NCI-H1105 (cell line): ENCODE results near the gene TBKBP1.

Experiments used
- DNase-seq: peaks from one replicate; lab custom pipeline; 2025; lab: John Stamatoyannopoulos, UW

Gene TBKBP1

DNA sequence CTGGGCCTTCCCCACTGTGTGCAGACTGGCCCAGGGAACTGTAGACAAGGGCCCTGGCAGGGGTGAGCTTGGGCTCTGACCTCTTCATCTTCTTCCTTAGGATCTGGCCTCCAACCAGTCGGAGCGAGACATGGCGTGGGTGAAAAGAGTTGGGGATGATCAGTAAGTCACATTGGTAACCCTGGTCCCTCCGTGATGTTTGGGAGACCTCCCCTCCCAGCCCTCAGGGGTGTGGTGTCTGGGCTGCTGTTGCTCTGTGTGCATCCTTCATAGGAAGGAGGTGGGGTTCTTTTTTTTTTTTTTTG is 5.5 kb downstream of the TBKBP1 start:
- no peak for DNase-seq

DNA sequence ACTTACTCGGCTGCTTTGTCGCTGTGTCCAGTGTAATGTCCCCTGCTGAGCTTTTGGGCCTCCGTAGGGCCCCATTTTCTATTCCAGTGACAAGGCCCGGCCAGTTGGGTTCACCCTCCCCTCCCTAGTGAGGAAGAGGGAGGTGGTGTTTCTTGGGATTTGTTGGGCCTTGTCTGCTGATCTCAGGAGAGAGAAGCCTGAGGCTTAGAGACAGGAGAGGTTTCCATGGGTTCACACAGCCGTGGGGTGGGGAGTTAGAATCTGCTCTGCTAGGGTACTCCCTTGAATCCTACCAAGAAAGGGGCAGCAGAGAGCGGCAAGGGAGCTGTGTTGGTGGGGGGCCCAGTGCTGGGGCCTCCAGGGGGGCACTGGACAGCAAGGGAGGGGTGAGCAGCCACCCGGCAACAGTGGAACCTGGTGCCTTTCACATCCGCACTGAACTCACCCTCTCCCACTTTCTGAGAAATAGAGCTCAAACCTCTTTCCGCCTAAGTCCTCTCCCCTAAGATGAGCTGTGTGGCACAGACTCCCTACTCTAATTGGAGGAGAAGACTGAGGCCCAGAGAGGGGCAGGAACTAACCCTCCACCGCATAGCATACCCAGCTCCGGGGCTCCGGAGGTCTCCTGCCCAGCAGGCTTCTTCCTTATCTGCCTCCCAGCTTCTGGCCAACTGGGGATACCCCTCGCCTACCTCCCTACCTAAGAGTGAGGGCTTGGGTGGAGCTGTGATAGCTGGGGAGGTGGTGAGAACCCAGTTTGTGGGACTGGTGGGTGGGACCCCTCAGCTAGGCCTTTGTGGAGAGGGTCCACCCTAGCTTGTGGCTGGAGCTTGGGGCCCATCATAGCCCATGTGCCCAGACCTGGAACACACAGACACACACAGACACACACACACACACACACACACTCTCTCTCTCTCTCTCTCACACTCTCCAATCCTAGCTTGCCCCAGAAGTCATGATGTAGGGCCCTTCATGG is 6.8 kb downstream of the TBKBP1 start:
- DNase-seq = no peak

DNA sequence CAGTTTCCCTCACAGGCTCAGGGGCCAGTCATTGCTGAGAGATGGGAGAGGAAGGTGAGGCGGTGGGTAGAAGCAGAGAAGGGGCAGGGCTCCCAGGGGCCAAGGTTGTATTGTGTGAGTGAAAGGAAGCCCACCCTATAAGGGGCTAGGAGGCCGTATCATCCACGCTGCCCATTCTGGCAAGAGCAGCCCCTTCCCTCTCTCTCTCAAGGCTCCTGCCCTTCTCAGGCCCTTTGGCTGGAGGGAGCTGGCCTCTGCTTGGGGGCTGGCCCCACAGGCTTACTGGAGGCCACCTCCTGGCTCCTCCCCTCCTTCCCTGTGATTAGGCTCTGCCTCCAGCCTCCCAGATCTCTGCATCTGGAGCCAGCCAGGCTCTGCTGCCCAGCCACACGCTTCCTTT is 7.6 kb downstream of the TBKBP1 start:
- no peak for DNase-seq

DNA sequence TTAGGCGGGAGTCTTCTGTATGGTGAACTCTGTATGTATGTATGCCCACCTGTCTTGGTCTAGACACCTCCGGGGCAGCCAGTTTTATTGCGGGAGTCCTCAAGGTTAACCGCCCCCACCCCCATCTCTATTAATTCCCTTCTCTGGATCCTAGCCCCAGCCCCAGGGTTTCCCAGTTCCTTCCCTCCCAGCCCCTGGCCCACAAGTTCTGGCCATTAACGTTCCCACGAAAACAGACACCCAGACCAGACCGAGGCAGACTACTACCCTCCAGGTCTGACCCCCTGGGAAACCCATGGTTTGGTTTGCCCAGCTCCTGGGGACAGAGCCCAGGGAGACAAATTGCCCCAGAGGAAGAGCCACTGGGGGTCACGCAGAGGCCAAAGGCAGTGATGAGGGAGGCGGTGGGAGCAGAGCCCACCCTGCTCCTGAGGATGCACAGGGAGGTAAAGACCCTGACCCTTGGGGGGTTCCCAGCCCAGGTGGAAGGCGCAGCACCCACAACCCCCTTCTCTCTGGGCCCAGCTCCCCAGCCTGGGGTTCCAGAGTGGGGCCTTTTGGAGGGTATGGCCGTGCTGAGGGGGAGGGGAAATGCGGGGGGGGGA is 8.5 kb downstream of the TBKBP1 start:
- DNase-seq = no peak

DNA sequence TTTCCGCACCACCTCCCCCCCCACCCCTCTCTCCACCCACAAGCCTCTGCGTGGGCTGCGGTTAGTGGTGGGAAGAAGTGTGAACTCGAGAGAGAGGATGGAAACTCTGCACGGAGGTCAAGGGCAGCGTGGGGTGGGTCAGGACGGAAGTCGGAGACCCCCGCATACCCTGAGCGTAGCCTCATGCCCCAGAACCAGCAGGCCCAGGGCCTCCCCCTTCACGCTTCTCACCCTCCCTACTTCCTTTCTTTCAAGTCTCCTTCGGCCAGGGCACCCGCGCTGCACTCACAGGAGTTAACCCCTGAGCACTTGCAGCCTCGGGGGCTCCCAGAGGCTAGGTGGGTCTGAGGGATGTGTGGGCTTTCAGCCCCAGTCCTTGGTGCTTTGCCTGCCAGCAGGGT is 9.2 kb downstream of the TBKBP1 start:
- no peak for DNase-seq

DNA sequence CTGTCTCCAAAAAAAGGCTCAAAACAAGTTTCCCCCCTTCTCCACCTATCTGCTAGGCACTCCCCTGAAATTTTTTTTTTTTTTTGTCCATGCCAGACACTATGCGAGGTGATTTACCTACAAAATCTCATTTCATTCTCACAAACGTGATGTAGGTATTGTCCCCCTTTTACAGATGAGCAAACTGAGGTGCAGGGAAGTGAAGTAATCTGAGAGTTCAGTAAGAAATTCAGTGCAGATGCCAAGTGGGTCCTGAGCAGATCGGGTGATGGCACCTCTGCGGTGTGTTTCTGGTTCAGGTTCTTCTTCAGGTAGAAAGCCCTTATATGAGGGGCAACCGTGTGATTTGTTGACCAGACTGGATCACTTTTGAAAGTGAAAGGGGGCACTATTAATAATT is 9.7 kb downstream of the TBKBP1 start:
- DNase-seq = no peak

DNA sequence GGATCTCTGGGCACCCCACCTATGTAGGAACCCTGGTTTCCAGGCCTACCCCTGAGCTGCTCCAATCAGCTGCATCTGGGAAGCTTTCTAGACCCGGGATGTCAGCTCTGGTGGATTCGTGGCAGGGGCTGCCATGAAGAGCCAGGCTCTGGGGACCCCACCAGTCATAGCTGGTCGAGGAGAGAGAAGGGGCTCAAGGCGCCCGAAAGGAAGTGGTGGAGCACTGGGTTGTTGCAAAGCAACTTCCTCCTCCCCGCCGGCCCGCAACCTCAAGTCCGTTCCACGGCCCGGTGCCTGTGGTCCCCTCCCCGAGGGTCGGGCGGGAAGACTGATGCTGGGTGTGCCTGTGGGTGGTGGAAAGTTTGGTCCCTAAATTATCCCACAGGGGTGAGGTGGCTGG is 10.2 kb downstream of the TBKBP1 start:
- no peak for DNase-seq

DNA sequence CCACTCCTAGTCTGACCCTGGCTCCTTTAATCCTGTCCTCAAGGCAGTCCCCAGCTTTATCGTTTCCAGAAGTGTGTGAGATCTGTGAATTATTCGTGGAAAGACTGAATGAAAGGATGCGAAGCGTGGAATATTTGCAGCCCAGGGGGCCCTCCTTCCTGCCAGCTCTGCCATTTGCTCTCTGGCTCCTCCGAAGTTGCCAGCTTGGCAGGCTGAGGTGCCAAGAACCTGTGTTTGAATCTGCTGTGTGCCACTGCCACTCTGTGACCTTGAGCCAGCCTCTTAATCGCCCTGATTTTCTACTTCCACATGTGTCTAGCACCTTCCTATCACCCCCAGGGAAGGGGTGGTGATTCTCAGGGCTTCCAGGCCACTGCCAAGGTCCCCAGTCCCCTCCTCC is 10.8 kb downstream of the TBKBP1 start:
- DNase-seq = no peak

DNA sequence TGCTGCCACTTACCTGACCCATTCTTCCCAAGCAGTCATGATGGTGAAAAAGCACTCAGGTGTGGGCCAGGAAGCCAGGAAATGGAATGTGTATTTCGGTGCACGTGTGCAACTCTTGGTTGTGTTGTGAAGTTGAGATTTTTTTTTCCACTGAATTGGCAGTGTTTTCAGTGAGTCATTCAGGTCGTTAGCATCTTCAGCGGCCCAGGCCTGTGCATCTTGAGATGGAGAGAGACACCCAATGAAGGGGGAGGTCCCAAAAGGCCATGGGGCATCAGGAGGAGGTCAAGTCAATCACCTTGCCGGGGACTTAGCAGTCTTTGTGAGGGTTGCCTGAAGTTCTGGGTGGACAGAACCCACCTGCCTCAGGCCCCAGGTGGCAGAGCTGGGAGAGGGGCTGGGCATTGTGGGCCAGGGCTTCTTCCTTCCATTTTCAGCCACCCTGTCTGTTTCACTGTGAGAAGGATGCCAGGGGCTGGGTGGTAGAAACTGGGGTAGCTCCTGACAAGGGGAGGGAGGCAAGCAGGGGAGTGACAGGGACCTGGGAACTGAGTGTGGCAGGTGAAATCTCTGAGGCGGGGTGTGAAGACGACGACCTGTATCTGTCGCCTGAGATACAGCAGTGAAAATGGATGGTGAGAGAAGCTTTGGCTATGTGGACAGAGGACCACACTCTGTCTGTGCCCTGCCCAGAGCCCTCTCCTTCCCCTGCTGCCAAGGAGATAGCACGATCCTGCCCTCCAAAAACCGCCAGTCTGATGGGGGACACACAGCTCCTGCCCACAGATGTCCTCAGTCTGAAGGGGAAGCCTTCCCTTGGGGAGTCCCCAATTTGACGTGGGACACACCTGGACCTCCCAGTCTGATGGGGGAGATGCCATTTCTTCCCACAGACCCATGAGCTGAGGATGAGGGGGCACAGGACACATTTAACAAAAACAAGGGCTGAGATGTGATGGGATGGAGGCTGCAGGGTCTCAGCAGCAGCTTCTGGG is 11.9 kb downstream of the TBKBP1 start:
- no peak for DNase-seq

DNA sequence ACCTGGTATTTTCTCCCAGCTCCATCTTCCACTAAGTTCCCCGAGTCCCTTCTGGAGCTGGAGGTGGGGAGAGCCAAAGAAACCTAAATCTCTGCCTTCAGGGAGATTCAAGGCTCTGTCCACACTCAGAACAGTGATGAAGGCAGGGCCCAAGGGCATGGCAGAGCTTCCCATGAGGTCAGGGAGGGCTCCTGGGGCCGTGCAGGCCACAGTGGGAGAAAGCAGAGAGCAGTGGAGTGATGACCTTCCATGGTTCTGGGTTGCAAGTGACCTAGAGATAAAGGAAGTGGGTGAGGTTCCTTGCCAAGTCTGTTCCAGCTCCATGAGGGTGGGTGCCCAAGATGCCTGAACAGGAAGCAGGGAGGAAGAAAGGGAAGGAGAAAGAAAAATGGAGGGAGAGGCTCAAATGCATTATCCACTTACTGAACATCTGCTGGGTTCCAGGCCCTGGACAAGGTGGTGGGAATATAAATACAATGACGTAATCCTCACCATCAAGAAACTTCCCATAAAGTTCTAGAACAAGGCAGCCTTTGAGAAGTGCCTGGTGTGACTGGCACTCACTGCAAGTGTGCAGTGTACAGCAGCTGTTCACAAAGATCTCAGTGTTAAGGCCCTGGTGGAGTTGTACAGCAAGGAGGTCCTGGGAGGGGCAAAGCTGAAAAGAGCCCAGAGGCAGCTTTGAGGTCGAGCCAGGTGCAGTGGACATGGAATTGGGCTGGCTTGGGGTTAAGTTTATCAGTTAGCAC is 13.3 kb downstream of the TBKBP1 start:
- no peak for DNase-seq

DNA sequence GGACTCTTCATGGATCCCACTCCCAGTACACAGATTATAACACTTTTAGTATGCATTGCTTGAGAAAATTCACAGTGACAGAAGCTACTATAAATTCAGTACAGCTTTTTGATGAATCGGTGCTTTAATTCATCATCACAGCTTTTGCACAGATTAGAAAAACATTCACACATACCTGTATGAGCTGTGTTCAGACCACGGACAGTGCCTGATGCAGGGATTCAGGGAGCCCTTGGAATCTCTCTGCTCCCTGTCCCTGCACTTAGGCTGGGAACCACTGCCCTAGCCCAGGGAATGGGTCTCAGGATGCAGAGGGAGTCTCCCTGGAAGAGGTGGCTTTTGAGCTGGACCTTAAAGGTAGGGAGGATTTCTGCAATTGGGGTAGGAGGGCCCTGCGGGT is 13.9 kb downstream of the TBKBP1 start:
- no peak for DNase-seq

DNA sequence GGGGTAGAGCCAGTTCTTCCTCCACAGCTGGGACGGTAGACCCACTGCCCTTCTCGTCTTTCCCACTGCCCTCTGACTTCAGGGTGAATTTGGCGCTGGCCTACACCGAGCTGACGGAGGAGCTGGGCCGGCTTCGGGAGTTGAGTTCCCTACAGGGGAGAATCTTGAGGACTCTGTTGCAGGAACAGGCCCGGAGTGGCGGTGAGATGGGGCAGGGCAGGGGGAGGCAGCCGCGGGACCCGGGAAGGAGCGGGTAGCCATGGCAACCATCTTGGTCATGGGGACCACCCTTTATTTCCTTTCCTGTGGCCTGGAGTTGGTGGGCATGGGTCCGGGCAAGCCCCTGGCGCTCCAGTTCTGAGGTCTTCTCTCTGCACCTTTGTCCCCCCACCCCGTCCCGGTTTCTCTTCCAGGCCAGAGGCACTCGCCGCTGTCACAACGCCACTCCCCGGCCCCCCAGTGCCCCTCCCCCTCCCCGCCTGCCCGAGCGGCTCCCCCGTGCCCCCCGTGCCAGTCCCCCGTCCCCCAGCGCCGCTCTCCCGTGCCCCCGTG is 14.4 kb downstream of the TBKBP1 start:
- no peak for DNase-seq

DNA sequence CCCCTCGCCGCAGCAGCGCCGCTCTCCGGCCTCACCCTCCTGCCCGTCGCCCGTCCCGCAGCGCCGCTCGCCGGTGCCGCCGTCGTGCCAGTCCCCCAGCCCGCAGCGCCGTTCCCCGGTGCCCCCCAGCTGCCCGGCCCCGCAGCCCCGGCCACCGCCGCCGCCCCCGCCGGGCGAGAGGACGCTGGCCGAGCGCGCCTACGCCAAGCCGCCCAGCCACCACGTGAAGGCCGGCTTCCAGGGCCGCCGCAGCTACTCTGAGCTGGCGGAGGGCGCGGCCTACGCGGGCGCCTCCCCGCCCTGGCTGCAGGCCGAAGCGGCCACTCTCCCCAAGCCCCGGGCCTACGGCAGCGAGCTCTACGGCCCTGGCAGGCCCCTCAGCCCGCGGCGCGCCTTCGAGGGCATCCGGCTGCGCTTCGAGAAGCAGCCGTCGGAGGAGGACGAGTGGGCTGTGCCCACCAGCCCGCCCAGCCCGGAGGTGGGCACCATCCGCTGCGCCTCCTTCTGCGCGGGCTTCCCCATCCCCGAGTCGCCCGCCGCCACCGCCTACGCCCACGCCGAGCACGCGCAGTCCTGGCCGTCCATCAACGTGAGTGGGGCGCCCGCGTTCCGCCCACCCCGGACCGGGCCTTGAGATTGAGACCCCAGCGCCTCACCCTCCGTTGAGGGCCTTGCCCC is 15.0 kb downstream of the TBKBP1 start:
- DNase-seq = no peak

DNA sequence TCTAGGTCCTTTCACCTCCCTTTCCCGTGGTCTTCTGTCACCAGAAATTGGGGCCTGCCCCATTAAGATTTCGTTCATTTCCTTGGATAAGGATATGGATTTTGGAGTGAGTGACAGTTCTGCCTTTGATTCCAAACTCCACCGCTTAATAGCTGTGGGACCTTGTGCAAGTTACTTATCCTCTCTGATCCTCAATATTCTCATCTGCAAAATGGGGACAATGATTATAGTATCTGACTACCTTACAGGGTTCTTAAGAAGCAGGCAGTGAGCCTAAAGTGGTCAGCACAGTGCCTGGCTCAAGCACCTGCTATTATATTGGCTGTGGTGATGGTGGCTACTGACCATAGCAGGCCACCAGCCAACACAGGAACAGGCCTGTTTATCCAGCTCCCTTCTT is 15.6 kb downstream of the TBKBP1 start:
- no peak for DNase-seq

DNA sequence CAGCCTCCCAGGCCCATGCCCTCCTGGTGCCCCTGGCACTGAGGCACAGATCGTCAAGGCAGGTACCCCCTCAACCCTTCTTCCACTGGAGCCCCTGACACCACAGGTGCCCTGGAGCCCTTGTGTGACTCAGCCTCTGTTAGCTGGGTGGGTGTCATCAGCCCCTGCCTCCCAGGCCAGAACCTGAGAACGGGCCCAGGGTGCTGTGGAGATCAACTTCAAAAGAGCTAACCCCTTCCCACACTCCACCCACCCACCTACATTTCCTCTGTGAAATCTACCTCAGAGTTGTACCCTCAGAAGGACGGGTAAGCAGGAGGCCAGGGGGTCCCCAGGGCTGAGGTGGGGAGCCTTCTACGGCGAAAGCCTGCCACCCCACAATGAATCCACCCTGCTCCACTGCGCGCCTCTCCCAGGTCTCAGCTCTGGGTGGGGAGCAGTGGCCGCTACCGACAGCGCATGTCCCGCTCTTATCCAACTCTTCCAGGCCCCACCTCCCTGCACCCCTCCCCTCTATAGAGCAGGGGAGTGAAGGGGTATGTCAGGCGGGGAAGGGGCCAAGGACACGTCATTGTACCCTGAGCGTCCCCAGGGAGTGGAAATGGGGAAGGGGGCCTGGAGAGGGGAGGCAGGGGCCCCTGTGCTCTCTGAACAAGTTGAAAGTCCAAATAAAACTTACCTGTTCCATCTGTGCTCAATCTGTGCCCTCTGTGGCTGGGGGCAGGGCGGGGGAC is 17.6 kb downstream of the TBKBP1 start:
- DNase-seq = no peak

DNA sequence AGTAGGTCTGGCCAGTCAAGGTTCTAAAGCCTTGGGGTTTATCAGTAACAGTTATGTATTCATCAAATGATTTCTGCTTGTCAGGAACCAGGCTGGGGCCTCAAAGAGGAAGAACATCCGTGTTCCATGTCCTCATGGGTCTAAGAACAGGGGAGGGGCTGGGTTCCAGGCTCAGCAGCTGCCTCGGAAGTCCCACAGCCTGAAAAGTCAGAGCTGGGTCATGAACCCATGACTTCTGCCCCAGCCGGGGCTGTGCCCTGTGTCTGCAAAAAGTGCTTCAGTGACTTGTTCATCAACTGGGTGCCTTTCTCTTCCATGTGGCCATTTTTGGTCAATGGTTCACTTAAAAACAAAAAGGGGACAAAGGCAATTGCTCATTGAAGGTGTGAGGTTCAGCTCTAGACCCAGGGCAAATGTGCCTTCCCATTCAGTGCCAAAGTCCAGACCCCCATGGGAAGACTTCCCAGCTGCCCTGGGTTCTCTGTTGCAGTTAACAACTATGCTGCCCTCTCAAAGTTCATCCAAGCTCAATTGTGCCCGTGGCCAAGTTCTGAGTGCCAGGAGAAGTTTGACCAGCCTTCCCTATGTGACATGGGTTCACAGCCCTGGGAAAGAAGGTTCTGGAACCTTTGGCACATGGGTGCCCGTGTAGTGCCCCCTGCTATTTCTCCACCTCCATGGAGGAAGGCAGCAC is 18.5 kb downstream of the TBKBP1 start:
- no peak for DNase-seq

DNA sequence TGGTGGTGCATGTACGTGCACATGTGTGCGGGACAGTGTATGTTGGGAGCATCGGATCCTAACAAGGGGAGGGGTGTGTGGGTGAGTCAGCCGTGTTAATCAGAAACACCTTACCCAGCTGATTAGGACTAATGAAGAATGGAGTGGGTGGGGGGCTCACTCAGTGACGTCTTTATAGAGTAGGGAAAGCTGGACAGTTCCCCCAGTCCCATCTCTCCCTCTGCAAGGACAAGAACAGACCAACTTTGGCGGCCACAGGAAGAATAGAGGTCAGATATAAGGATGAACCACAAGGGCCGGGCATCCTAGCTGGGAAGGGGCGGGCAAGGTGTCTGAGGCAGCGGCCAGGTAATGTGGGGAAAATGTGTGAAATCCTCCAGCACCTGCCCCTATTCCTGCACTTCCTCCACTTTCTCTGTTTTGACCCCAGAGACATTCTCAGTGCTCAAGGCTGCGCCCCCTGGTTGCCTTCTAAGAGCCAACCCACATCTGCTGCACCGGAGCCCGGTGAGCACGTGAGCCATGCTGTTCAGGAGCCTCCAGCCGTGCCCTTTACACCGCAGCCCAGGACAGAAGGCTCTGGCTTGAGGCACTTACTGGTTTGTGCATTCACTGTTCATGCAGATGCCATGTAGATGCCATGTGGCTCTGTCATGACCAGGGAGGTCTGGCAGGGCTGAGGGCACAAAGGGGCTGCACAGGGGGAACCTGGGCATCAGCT is 20.2 kb downstream of the TBKBP1 start:
- DNase-seq = no peak

DNA sequence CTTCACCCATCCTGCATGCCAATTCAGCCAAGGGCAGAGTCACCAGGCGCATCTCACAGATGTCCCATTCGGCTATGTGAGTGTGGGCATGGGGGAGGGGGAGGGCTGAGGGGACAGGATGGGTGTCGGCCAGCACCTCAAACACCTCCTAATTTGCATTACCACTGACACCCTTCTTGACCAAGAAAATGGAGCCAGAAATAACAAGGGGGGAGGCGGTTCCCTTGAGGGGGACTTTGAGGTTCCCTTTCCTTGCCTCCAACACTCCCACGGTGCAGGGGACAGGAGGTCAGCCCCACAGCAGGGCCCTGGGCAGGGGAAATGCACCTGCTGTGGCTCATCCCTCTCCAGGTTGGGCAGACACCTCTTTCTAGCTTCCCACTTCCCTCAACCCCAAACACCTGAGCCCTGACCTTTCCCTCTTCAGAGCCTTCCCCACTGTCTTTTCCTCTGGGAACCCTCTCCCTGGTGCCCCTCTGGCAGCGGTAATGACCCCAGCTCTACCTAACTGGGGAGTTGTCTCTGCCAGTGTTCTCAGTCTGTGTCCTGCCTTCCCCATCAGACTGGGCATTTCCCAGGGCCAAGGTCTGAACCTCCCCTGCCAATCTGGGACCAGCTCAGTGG is 20.9 kb downstream of the TBKBP1 start:
- no peak for DNase-seq
